Upper lobe of right lung (tissue), 1 donor: ENCODE data around the gene PRLH. TPM values are rescaled to one million over a fixed set of nuclear protein-coding genes. Genes with fewer than 3 reads are reported as not detected.

Source experiments
- ATAC-seq: fragments of 200-7000 bp; cut with Tn5 transposase; one replicate; pipeline ENCODE4 v1.9.1; 2020; ENCODE audit warnings: mild to moderate bottlenecking, moderate library complexity
- DNase-seq: peaks from one replicate; pipeline ENCODE4 v3.0.0-alpha.2; 2020
- H3K27ac ChIP-seq: fragments of 200-600 bp; one replicate; pipeline ENCODE4 v1.8.0; 2022
- H3K27me3 ChIP-seq: fragments of 200-600 bp; one replicate; pipeline ENCODE4 v1.8.0; 2022; ENCODE audit warnings: mild to moderate bottlenecking
- H3K36me3 ChIP-seq: fragments of 200-600 bp; one replicate; pipeline ENCODE4 v1.8.0; 2022
- H3K4me1 ChIP-seq: fragments of 200-600 bp; one replicate; pipeline ENCODE4 v1.8.0; 2022
- H3K4me3 ChIP-seq: fragments of 200-600 bp; one replicate; pipeline ENCODE4 v1.8.0; 2022; ENCODE audit warnings: mild to moderate bottlenecking
- H3K9me3 ChIP-seq: fragments of 200-600 bp; one replicate; pipeline ENCODE4 v1.8.0; 2022
- intact Hi-C: fragments of 100-400 bp; cut with DNase I; formaldehyde crosslinking; loops from one replicate; pipeline ENCODE4 v1.11.0; 2022
- total RNA-seq: library from RNA; stranded (reverse); fragmentation: NEBNext Ultra II Directional; extraction: Animal tissue kit (Norgen Biotek cat#: 25700); gene quantifications from one replicate; pipeline ENCODE4 v1.2.1, GENCODE V29; 2021
- TF ChIP-seq, protein P1 (sequence below): fragments of 200-600 bp; IDR thresholded peaks from one replicate; pipeline ENCODE4 v1.8.0; 2022; ENCODE audit warnings: antibody characterized with exemption
- donor health status: DM: no; HTN: yes; CAD: no; lungs with severe emphysema.

PRLH gene
- total RNA-seq, 1 donor from 2014 or later, result not detected

DNA sequence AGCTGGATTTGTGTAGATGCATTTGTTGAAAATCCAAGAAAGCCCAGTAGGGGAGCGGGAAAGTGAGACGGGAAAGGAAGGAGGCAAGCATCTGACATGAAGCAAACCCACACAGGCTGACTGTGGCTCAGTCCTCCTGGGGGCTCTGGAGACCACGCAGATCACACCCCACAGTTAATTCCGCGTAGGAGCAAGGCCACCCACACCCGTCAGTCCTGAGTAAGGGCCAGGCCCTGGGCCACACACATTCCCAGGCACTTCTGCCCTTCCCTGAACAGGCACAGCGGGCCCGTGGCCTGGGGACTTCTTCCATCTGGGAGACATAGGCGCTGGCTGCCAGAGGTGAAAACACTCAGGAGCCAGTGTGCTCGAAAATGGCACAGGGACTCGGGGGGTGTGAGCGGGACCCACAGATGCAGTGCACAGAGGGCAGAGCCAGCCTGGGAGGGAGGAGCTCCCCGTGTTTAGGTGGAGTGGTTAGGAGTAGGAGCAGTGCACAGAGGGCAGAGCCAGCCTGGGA, 19.4 kb upstream of the PRLH start:
- Histone ChIP-seq H3K27me3 (no peaks in the 10 kb centered on the region), H3K4me1 (peaks cover 7% of the 10 kb centered on the region), H3K4me3 (no peak overlapping the region), H3K36me3 (peaks cover 40% of the 10 kb centered on the region), H3K9me3 (no peaks in the 10 kb centered on the region), H3K27ac (no peak overlapping the region)
- peak; percentile 58 for ATAC-seq
- intact Hi-C loops, result no loop called here
- TF ChIP-seq, protein P1, sequence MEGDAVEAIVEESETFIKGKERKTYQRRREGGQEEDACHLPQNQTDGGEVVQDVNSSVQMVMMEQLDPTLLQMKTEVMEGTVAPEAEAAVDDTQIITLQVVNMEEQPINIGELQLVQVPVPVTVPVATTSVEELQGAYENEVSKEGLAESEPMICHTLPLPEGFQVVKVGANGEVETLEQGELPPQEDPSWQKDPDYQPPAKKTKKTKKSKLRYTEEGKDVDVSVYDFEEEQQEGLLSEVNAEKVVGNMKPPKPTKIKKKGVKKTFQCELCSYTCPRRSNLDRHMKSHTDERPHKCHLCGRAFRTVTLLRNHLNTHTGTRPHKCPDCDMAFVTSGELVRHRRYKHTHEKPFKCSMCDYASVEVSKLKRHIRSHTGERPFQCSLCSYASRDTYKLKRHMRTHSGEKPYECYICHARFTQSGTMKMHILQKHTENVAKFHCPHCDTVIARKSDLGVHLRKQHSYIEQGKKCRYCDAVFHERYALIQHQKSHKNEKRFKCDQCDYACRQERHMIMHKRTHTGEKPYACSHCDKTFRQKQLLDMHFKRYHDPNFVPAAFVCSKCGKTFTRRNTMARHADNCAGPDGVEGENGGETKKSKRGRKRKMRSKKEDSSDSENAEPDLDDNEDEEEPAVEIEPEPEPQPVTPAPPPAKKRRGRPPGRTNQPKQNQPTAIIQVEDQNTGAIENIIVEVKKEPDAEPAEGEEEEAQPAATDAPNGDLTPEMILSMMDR, result no peak
- peak; percentile 69 for DNase-seq

DNA sequence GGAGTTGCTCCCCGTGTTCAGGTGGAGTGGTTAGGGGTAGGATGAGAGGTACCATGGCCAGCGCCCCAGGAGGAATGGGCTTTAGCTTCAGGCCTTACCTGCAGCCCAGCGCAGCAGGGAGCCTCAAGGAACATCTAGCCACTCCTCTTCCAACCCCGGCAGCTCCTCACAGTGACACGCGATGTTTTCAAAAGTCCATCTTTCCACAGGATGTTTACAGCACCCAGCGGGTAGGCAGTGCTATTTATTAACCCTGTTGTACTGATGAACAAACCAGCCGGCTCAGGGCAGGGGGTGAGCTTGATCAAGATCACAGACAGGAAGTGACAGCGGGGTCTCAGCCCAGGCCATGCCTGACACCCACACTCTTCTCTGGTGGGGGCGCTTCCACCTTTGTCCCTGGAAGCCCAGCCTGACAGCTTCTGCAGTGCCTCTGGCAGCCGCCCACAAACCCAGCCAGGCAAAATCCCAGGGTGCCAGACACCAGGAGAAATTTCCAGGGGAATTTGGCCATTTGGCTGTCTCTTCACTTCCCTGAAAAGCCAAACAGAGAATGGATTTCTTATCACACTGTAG, 18.4 kb upstream of the PRLH start:
- Histone ChIP-seq H3K4me1 (peaks cover 7% of the 10 kb centered on the region), H3K27me3 (no peaks in the 10 kb centered on the region), H3K27ac (no peak overlapping the region), H3K9me3 (no peaks in the 10 kb centered on the region), H3K4me3 (no peak overlapping the region), H3K36me3 (peaks cover 49% of the 10 kb centered on the region)
- intact Hi-C loops, result no loop called here
- DNase-seq (no peak), ATAC-seq (peak; percentile 35)
- TF ChIP-seq, protein P1, result no peak

DNA sequence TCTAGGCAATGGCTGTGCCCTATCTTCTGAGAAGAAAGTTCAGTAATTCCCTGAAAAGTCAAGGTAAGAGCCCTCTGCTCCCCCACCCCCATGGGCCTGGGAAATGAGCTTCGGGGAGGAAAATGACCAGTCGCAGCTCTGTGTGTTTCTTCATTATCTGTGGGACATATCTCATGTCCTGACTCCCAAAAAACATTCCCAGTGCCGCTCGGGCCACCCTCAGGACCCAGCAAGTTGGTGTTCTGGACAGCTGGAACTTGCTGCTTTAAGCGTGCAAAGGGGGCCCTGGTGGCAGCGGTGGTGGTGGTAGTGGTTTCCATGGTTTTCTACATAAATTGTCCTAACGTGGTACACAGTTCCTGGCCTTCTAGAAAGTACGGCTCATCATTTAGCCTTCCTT, 17.2 kb upstream of the PRLH start:
- intact Hi-C loops, result no loop called here
- Histone ChIP-seq H3K36me3 (peaks cover 58% of the 10 kb centered on the region), H3K27ac (no peak overlapping the region), H3K27me3 (no peaks in the 10 kb centered on the region), H3K4me3 (no peak overlapping the region), H3K9me3 (no peaks in the 10 kb centered on the region), H3K4me1 (peaks cover 7% of the 10 kb centered on the region)
- DNase-seq (no peak), ATAC-seq (no peak)
- TF ChIP-seq, protein P1, result no peak

DNA sequence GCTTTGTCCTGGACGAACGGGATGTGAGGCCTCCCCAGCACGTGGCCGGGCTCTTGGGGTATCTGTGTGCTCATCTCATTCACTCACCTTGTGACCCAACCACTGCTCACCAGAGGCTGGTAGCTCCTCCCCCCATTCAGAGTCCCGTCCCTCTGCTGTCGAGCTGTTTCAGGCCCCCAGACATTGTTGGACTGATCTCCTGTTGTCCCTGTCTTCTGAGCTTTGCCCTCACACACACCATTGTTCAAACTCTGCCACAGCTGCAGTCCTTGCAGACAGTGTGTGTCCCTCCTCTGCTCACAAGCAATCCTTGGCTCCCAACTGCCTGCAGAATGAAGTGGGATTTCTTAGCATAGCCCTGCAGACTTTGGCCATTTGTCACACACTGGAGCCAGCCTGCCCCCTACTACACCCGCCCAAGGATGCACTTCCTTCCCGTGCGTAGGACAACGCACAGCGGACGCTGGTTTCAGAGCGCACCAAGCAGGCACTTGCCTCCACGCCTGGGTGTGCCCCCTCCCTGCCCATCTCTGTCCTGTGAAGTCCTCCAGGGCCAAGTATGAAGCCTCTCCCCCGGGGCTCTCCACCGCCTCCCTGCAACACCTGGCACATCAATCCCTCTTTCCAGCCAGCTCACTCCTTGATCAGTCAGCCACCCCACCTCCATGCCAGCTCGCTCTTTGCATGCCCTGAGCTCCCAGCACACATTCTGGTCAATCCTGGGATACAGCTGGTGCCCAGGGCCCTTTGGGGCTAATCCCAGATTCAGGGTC, 16.5 kb upstream of the PRLH start:
- H3K36me3 ChIP-seq, result peaks cover 62% of the 10 kb centered on the region
- DNase-seq (no peak), ATAC-seq (peak; percentile 26)
- no peak overlapping the region for H3K27ac ChIP-seq
- H3K4me3 ChIP-seq, result no peak overlapping the region
- no peaks in the 10 kb centered on the region for H3K9me3 ChIP-seq
- no peaks in the 10 kb centered on the region for H3K27me3 ChIP-seq
- intact Hi-C loops, result no loop called here
- peaks cover 7% of the 10 kb centered on the region for H3K4me1 ChIP-seq
- TF ChIP-seq, protein P1, result no peak

DNA sequence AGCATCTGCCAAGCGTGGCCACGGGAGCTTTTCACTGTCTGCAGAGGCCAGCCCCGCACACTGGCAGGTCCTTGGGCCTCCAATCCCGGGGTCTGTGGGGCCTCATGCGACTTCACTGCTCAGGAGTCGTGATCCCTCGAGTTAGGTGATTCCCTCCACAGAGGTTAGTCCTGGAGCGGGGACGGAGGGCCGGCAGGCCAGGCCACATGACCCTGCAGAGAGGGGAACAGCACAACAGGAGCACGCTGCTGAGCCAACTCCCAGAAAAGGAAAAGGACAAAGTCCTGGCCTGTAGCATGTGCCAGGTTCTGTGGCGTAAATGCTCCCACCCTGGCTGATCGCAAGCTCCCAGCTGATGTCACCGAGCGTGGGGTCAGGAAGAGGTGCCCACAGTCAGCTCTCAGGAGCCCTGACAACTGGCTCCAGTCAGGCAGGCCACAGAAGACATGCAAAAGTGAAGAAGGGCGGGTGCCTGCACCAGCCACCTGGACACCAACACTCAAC, 15.3 kb upstream of the PRLH start:
- no peaks in the 10 kb centered on the region for H3K9me3 ChIP-seq
- no peak overlapping the region for H3K4me3 ChIP-seq
- no peaks in the 10 kb centered on the region for H3K27me3 ChIP-seq
- DNase-seq (no peak), ATAC-seq (no peak)
- H3K4me1 ChIP-seq, result peaks cover 7% of the 10 kb centered on the region
- peaks cover 66% of the 10 kb centered on the region for H3K36me3 ChIP-seq
- TF ChIP-seq, protein P1, result no peak
- intact Hi-C loops, result no loop called here
- H3K27ac ChIP-seq, result no peak overlapping the region
